Astrocyte (in vitro differentiated cells and primary cell): ENCODE measurements around the gene APOBEC2. TPM values are rescaled to one million over a fixed set of nuclear protein-coding genes. Genes with fewer than 3 reads are reported as not detected.

ENCODE experiments used
- DNase-seq: peaks from one replicate; pipeline ENCODE4 v3.0.0-alpha.2; 2010; ENCODE audit warnings: low read depth
- FAIRE-seq: peaks from 2 replicates; lab custom pipeline; 2011; peaks lifted over from hg19 to GRCh38; lab: Jason Lieb, UNC
- H2AFZ ChIP-seq: 2 replicates; pipeline ENCODE4 v1.6.0; 2012; ENCODE audit warnings: low read depth, low read length, inconsistent platforms
- H3K27ac ChIP-seq: 2 replicates; pipeline ENCODE4 v1.5.1; 2011; ENCODE audit warnings: low read depth, low read length, inconsistent platforms
- H3K27me3 ChIP-seq: 2 replicates; pipeline ENCODE4 v1.6.0; 2011; ENCODE audit warnings: low read length, inconsistent platforms; ENCODE audit not compliant: insufficient read depth
- H3K36me3 ChIP-seq: 2 replicates; pipeline ENCODE4 v1.5.1; 2011; ENCODE audit warnings: low read length, inconsistent platforms; ENCODE audit not compliant: insufficient read depth
- H3K4me1 ChIP-seq: 2 replicates; pipeline ENCODE4 v1.5.1; 2011; ENCODE audit warnings: low read length, inconsistent platforms; ENCODE audit not compliant: insufficient read depth
- H3K4me2 ChIP-seq: 2 replicates; pipeline ENCODE4 v1.6.0; 2012; ENCODE audit warnings: low read length, inconsistent platforms
- H3K4me3 ChIP-seq: 2 replicates; pipeline ENCODE4 v1.5.1; 2011; ENCODE audit warnings: low read depth, mild to moderate bottlenecking, low read length, inconsistent platforms; ENCODE audit not compliant: insufficient read depth
- H3K79me2 ChIP-seq: 2 replicates; pipeline ENCODE4 v1.6.0; 2012; ENCODE audit warnings: mild to moderate bottlenecking, low read length, inconsistent platforms; ENCODE audit not compliant: insufficient read depth
- H3K9ac ChIP-seq: 2 replicates; pipeline ENCODE4 v1.6.0; 2012; ENCODE audit warnings: mild to moderate bottlenecking, low read length, inconsistent platforms
- H3K9me3 ChIP-seq: 2 replicates; pipeline ENCODE4 v1.5.1; 2012; ENCODE audit warnings: low read depth, mild to moderate bottlenecking, low read length, inconsistent platforms; ENCODE audit not compliant: insufficient read depth
- H4K20me1 ChIP-seq: 2 replicates; pipeline ENCODE4 v1.6.0; 2012; ENCODE audit warnings: low read length, inconsistent platforms; ENCODE audit not compliant: insufficient read depth
- H3K27ac Mint-ChIP-seq: one replicate; pipeline ENCODE4 v1.8.0; 2021; ENCODE audit warnings: mild to moderate bottlenecking, mixed read lengths; ENCODE audit not compliant: unreplicated experiment
- H3K27me3 Mint-ChIP-seq: one replicate; pipeline ENCODE4 v1.8.0; 2021; ENCODE audit warnings: low read depth, mixed read lengths; ENCODE audit not compliant: unreplicated experiment
- H3K36me3 Mint-ChIP-seq: one replicate; pipeline ENCODE4 v1.8.0; 2021; ENCODE audit warnings: low read depth, mixed read lengths; ENCODE audit not compliant: unreplicated experiment
- H3K4me1 Mint-ChIP-seq: one replicate; pipeline ENCODE4 v1.8.0; 2021; ENCODE audit warnings: low read depth, mixed read lengths; ENCODE audit not compliant: unreplicated experiment
- H3K4me3 Mint-ChIP-seq: one replicate; pipeline ENCODE4 v1.8.0; 2021; ENCODE audit warnings: mild to moderate bottlenecking, moderate library complexity, mixed read lengths; ENCODE audit not compliant: unreplicated experiment
- H3K9me3 Mint-ChIP-seq: one replicate; pipeline ENCODE4 v1.8.0; 2021; ENCODE audit warnings: mild to moderate bottlenecking, mixed read lengths; ENCODE audit not compliant: unreplicated experiment
- CTCF ChIP-seq: IDR thresholded peaks from 2 replicates; pipeline ENCODE4 v1.5.1; 2011; ENCODE audit warnings: low read depth, mild to moderate bottlenecking, inconsistent platforms, low read length, moderate library complexity; ENCODE audit not compliant: insufficient read depth
- EZH2 ChIP-seq: IDR thresholded peaks from 2 replicates; pipeline ENCODE4 v1.6.1; 2012; ENCODE audit warnings: mild to moderate bottlenecking, low read length, inconsistent platforms; ENCODE audit not compliant: insufficient read depth
- total RNA-seq: library from RNA; stranded (reverse); gene quantifications from 2 replicates; pipeline ENCODE4 v1.2.1, GENCODE V29; 2021

Gene APOBEC2
- total RNA-seq, 1 donor from 2014 or later = not detected

- Histone ChIP-seq H3K4me1 (peaks cover 23% of the 10 kb centered on the region), H2AFZ (no peak overlapping the region), H3K9ac (no peak overlapping the region), H3K79me2 (peaks cover 2% of the 10 kb centered on the region), H3K36me3 (peaks cover 45% of the 10 kb centered on the region), H3K4me3 (no peak overlapping the region), H3K4me2 (peak overlapping the region; percentile 55), H3K9me3 (no peaks in the 10 kb centered on the region), H3K27me3 (no peaks in the 10 kb centered on the region), H4K20me1 (peaks cover 27% of the 10 kb centered on the region), H3K27ac (peak overlapping the region; percentile 50)
- DNase-seq = peak; percentile 17
- FAIRE-seq = no peak
- H3K36me3 Mint-ChIP-seq = peaks cover 27% of the 10 kb centered on the region
- no peak for TF ChIP-seq EZH2
- no peak for TF ChIP-seq CTCF
- no peaks in the 10 kb centered on the region for H3K27me3 Mint-ChIP-seq
- H3K4me3 Mint-ChIP-seq = no peak overlapping the region
- H3K27ac Mint-ChIP-seq = peak overlapping the region; percentile 1
- peaks cover 15% of the 10 kb centered on the region for H3K4me1 Mint-ChIP-seq
- no peaks in the 10 kb centered on the region for H3K9me3 Mint-ChIP-seq
These were observed 45.4 kb downstream of the APOBEC2 start for GRCh38 chr6:41098366-41098765.

GRCh38 chr6:41100871-41101287, 47.9 kb downstream of the APOBEC2 start:
- H3K36me3 Mint-ChIP-seq = peaks cover 19% of the 10 kb centered on the region
- H3K27me3 Mint-ChIP-seq = no peaks in the 10 kb centered on the region
- Histone ChIP-seq H3K4me2 (no peak overlapping the region), H4K20me1 (peaks cover 23% of the 10 kb centered on the region), H2AFZ (no peak overlapping the region), H3K9ac (no peak overlapping the region), H3K9me3 (no peaks in the 10 kb centered on the region), H3K27me3 (no peaks in the 10 kb centered on the region), H3K36me3 (peaks cover 22% of the 10 kb centered on the region), H3K4me3 (no peak overlapping the region), H3K27ac (no peak overlapping the region), H3K79me2 (peaks cover 2% of the 10 kb centered on the region), H3K4me1 (peaks cover 23% of the 10 kb centered on the region)
- DNase-seq (no peak), FAIRE-seq (no peak)
- no peak overlapping the region for H3K4me3 Mint-ChIP-seq
- peaks cover 12% of the 10 kb centered on the region for H3K4me1 Mint-ChIP-seq
- no peaks in the 10 kb centered on the region for H3K9me3 Mint-ChIP-seq
- TF ChIP-seq CTCF (no peak), EZH2 (no peak)
- H3K27ac Mint-ChIP-seq = no peak overlapping the region

- Mint-ChIP-seq H3K27ac (no peak overlapping the region), H3K27me3 (no peaks in the 10 kb centered on the region), H3K4me1 (peaks cover under 1% of the 10 kb centered on the region), H3K9me3 (no peaks in the 10 kb centered on the region), H3K36me3 (peaks cover 12% of the 10 kb centered on the region), H3K4me3 (no peak overlapping the region)
- no peak for TF ChIP-seq EZH2
- no peak for TF ChIP-seq CTCF
- H3K27ac ChIP-seq = no peak overlapping the region
- H3K36me3 ChIP-seq = peaks cover 5% of the 10 kb centered on the region
- H3K9ac ChIP-seq = no peak overlapping the region
- H2AFZ ChIP-seq = no peak overlapping the region
- no peak overlapping the region for H3K4me3 ChIP-seq
- FAIRE-seq = no peak
- no peaks in the 10 kb centered on the region for H3K27me3 ChIP-seq
- H4K20me1 ChIP-seq = peaks cover 7% of the 10 kb centered on the region
- H3K4me2 ChIP-seq = no peak overlapping the region
- peaks cover 2% of the 10 kb centered on the region for H3K79me2 ChIP-seq
- H3K4me1 ChIP-seq = no peaks in the 10 kb centered on the region
- H3K9me3 ChIP-seq = no peaks in the 10 kb centered on the region
- no peak for DNase-seq
These were observed 50.8 kb downstream of the APOBEC2 start for GRCh38 chr6:41103847-41104246.
